GM21360 (cell line): Measurements from ENCODE around the gene COL5A1.

Source experiments
- ATAC-seq: cut with Tn5 transposase; IDR thresholded peaks from one replicate; pipeline ENCODE4 v1.9.1; 2021; ENCODE audit warnings: mild to moderate bottlenecking, moderate library complexity; ENCODE audit not compliant: unreplicated experiment

COL5A1 gene

GRCh38 chr9:134606951-134607731 lies 34.5 kb upstream of the COL5A1 start:
- ATAC-seq, result no peak

DNA sequence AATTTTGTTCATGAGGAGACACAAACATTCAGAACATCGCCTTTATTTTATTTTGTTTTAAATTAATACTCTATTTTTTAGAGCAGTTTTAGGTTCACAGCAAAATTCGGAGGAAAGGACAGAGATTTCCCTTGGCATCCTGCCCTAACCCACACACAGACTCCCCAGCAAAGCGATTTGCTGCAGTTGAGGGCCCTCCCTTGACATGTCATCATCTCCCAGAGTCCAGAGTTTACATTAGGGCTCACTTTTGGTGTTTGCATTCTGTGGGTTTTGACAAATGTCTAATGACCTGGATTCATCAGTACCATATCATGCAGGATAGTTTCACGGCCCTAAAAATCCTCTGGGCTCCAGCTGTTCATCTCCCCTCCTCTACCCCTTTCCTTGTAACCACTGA lies 33.6 kb upstream of the COL5A1 start:
- no peak for ATAC-seq

GRCh38 chr9:134611046-134611445 lies 30.6 kb upstream of the COL5A1 start:
- ATAC-seq, result no peak

DNA sequence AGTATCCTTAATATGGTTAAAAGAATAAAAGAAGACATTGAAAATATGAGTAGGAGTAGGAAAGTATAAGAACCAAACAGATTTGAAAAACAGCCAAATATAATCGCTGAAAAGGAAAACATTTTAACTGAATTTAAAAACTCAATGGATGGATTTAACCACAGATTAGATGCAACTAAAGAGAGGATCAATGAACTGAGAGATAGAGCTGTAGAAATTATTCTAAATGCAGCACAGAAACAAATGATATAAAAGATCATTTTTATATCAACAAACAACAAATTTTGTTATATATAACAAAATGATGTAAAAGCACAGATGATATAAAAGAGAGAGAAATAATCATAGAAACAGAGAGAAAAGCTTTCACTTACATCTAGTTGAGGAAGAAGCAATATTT lies 29.3 kb upstream of the COL5A1 start:
- no peak for ATAC-seq

- ATAC-seq, result no peak
Measured at GRCh38 chr9:134612715-134613114, 28.9 kb upstream of the COL5A1 start.

DNA sequence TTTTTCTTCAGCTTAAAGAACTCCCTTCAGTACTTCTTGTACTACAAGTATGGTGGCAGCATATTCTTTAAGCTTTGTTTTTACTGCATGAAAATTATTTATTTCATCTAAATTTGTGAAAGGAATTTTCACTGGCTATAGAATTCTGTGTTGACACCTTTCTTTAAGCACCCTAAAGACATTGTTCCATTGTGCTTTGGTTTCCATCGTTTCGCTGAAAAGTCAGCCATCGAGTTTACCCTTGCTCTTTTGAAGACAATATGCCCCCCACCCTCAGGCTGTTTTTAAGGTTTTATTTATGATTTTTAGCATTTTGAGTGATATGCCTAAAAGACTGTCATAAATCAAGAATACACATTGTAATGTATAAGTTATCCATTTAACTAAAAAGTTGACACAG lies 27.3 kb upstream of the COL5A1 start:
- no peak for ATAC-seq

DNA sequence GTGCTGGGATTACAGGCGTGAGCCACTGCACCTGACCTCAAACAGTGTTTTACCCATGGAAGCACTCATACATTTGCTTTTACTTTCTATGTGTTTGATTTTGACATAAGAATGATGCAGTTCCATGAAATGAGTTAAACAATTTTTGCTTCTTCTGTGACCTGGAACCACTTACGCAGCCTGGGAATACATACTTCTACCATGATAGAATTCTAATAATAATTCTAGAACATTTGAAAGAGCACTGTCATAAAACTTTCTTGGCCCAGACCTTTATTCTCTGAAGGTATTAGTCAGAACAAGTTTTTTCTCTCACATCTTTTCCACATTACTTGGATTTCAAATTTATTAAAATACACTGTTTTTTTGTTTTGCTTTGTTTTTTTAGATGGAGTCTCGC lies 25.3 kb upstream of the COL5A1 start:
- ATAC-seq, result no peak

DNA sequence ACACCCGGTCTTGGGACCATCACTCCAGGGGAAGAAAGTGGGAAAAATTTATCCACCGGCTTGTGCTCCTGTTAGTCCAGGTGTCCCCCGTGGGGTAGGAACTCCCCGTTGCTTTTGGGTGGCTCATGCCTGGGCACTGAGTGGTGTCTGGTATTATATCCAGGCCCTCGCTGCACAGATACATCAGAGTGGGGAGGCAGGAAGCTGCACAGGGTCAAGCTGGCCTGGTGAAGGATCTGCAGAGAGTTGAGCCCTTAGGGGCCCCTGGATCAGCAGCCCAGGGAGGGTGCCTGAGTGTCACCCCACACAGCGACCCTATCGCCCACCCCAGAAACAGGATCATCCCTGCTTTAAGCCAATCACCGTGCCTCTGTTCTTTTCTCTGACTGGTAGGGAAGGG lies 24.4 kb upstream of the COL5A1 start:
- ATAC-seq, result no peak

GRCh38 chr9:134617836-134618162 lies 23.8 kb upstream of the COL5A1 start:
- ATAC-seq, result no peak

DNA sequence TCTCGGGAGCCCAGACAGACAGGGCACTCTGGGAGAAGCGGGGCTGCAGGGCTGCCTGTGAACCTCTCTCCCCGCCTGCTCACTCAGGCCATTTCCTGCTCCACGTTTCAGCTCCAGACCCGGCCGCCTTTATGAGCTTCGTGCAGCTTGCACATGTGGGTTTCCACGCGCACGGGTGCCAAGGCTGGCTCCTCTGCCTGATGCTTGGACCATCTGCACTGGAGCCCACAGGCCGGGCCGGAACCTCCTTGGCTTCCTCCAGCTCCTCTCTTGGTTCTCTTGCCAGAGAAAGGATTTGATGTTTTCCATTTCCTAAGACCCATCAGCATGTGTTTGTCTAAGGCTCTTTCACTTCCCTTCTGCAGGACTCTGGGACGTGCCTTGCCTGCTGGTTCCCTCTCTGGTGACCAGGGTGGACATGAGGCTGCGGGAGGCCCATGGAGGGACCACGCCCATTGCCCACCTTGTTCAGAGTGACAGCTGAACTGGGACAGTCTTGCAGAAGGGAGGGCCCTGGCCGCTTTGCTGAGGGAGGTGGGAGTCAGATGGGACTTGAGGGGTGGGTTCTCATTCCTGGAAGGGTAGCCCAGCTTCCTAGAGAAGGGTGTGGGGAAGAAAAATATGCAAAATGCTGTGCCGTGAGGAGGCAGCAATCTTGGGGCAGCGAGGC lies 23.3 kb upstream of the COL5A1 start:
- ATAC-seq, result no peak

- no peak for ATAC-seq
Measured at GRCh38 chr9:134618833-134619447, 22.7 kb upstream of the COL5A1 start.

DNA sequence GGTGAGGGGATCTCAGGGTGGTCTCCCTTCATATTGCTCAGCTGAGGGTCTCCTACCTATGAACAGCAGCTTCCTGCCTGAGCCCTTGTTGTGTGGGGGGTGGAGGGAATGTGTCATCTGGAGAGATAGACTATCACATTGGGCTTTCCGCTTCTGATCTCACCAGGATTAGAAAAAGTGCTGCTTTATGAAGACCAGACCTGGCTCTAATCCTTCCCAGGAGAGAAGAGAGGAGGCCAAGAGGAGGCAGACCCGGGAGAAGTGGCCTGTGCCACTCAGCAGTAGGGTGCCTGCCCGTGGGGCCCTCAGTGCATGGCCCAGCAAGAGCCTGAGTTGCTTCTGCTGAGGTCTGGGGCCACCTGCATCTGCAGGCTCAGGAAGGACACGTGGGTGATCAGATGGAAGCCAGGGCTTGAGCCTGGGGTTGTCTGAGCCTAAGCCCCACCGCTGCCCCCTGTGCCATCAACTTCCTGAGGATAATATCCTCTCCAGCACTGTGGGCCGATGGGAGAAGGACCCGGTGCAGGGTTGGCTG lies 22.1 kb upstream of the COL5A1 start:
- no peak for ATAC-seq

DNA sequence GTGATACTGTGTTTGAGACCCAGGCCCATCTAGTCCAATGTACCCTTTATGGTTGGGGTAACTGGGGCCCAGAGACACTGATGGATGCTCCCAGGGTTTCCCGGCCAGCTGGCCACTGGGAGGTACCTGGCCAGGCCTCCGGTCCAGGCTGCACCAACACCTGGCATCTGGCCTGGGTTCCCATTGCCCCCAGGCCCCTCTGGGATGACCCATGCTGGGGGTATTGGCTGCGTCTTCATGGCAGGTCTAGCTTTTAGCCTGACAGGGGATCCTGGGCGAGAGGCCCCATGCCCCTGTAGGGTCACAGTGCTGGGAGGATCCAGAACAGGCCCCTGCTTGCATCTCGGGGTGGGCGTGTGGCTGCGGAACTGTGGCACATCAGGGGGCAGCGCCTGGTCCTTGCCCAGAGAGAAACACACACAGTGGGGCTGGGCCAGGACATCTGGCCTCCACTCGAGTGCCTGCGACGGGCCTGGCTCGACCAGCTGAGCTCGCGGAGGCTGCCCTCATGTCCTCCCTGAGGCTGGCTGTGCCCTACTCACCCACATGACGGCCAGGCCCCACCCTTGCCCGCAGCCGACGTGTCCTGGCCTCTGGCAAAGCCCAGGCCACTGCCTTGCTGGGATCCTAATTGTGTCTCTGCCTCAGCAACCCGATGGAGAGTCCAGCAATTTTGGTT lies 21.5 kb upstream of the COL5A1 start:
- ATAC-seq, result no peak

- no peak for ATAC-seq
Measured at GRCh38 chr9:134620751-134621557, 20.6 kb upstream of the COL5A1 start.

DNA sequence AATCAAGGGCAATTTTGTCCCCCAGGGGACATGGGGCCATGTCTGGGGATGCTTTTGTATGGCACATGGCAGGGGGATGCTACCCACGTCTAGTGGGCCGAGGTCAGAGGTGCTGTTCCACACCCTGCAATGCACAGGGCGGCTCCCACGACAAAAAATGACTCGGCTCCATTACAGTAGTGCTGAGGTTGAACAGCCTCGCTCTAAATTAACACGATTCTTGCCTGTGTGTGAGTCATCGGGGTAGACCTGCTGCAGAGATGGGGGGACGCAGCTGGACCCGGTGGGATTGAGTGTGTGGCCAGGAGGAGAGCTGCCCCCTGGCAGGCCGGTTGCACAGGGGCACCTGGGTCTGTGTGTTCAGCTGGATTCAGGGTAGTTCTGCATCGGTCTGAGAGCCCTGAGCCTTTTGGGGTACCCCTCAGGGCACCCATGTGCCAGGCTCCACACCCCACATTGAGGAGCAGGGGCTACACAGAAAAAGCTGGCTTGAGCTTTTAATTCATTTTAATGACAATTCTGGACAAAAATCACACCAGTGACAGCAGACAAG lies 20.0 kb upstream of the COL5A1 start:
- no peak for ATAC-seq

DNA sequence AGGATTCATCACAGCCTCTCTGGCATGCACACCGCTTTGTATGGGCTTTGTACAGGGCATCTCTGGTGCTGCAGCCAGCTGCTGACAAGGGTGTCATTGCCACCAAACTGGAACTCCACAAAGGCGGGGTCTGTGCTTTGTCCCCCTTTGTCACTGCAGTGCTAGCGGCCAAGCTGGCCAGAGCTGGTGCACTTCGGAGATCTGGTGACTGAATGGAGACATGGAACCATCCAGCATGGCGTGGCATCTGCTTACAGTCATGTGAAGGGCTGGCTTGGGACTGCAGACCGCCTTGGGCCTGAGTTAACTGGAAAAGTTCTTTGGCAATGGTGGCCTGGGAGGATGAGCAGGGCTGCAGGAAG lies 18.7 kb upstream of the COL5A1 start:
- ATAC-seq, result no peak

- ATAC-seq, result no peak
Measured at GRCh38 chr9:134623258-134624066, 18.1 kb upstream of the COL5A1 start.

DNA sequence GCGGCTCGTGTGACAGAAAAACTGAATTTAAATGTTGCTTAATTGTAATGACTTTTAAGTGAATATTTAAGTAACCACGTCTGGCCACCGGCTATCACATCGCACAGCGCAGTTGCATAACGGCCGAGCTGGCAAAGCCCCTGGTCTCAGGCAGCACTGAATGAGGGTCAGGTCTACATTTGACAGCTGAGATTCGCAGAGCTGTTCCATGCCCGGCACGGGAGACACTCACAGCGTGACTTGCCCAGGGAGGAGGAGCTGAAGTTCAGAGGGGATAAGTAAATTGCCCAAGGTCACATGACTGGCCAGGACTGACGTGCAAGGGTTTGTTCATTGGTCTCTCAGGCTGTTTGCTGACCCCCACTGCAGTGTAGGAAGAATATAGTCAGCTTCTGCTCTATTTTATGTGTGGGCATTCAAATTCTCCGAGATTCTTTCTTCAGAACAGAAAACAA lies 17.4 kb upstream of the COL5A1 start:
- ATAC-seq, result no peak

GRCh38 chr9:134624621-134625181 lies 16.9 kb upstream of the COL5A1 start:
- no peak for ATAC-seq
